Activated CD4-positive, alpha-beta T cell treated with anti-CD3 and anti-CD28 coated beads, Interleukin-2, amount 10 ng/mL, durations not matched to agents 7 days and 5 days (primary cell): Measurements from ENCODE around the gene LTB4R2. TPM values are rescaled to one million over a fixed set of nuclear protein-coding genes. Genes with fewer than 3 reads are reported as not detected.
A peak's percentile ranks its signal among the peaks of the same experiment; 100 is the strongest.
"Not testable (repeated sequence)": the region's sequence is repeated elsewhere in the genome, so short reads cannot be mapped to it uniquely, and the experiment has no call there.

ENCODE experiments used
- CTCF ChIA-PET: fragments of 350-600 bp; sonication (Branson Sonifier 250); formaldehyde crosslinking; loops from one replicate; lab custom pipeline; 2021; ENCODE audit warnings: antibody characterized with exemption; lab: Charles Lee
- POLR2A ChIA-PET: fragments of 350-600 bp; sonication (Branson Sonifier 250); formaldehyde crosslinking; loops from one replicate; lab custom pipeline; 2021; ENCODE audit warnings: antibody characterized with exemption; lab: Charles Lee
- DNase-seq: peaks from one replicate; pipeline ENCODE4 v3.0.0-alpha.2; 2020
- H3K27ac Mint-ChIP-seq: one replicate; pipeline ENCODE4 v1.8.0; 2021; ENCODE audit warnings: mild to moderate bottlenecking, moderate library complexity, mixed read lengths
- H3K27me3 Mint-ChIP-seq: one replicate; pipeline ENCODE4 v1.8.0; 2021; ENCODE audit warnings: mixed read lengths
- H3K36me3 Mint-ChIP-seq: one replicate; pipeline ENCODE4 v1.8.0; 2021; ENCODE audit warnings: low read depth, mixed read lengths
- H3K4me1 Mint-ChIP-seq: one replicate; pipeline ENCODE4 v1.8.0; 2021; ENCODE audit warnings: mixed read lengths
- H3K4me3 Mint-ChIP-seq: one replicate; pipeline ENCODE4 v1.8.0; 2021; ENCODE audit warnings: mild to moderate bottlenecking, moderate library complexity, mixed read lengths
- H3K9me3 Mint-ChIP-seq: one replicate; pipeline ENCODE4 v1.8.0; 2021; ENCODE audit warnings: mixed read lengths
- total RNA-seq, 2 experiments: library from RNA; stranded (reverse); gene quantifications; one replicate each; pipeline ENCODE4 v1.2.3, GENCODE V29; 2021

Gene LTB4R2
- total RNA-seq, 2 experiments from 2014 or later = 18.6 to 21.7 TPM

GRCh38 chr14:24339284-24340151 is 29.6 kb downstream of the LTB4R2 start, which contains the start of gene RIPK3:
RIPK3 (minus strand) TSS chr14:24339991; CDS start chr14:24339826, 165 bp downstream.
- DNase-seq = peak; percentile 85
- CTCF ChIA-PET = interaction anchor here (0.7 to 6.0 kb wide), 14 partner anchors 10 to 97 kb away, joined by 3 to 35 read pairs (median 4); partner anchors contain the start of genes CBLN3, CIDEB, KHNYN and TINF2
- POLR2A ChIA-PET = interaction anchor here (0.8 to 1.2 kb wide), 2 partner anchors 90 to 92 kb away, joined by 3 read pairs; partner anchors contain the start of genes CBLN3 and KHNYN

GRCh38 chr14:24340606-24341005 is 30.7 kb downstream of the LTB4R2 start:
- Mint-ChIP-seq H3K9me3 (no peaks in the 10 kb centered on the region), H3K27ac (no peak overlapping the region), H3K27me3 (peaks cover 29% of the 10 kb centered on the region), H3K36me3 (peaks cover 25% of the 10 kb centered on the region), H3K4me3 (no peak overlapping the region), H3K4me1 (peaks cover 29% of the 10 kb centered on the region)
- CTCF ChIA-PET = interaction anchor here (0.8 to 6.0 kb wide), 9 partner anchors 8 to 95 kb away, joined by 3 to 35 read pairs (median 5); partner anchors contain the start of genes CBLN3 and KHNYN
- no peak for DNase-seq
- POLR2A ChIA-PET = interaction anchor here (0.8 to 1.2 kb wide), 2 partner anchors 89 to 91 kb away, joined by 3 read pairs; partner anchors contain the start of genes CBLN3 and KHNYN

More at GRCh38 chr14:24339284-24340151, 29.6 kb downstream of the LTB4R2 start, which contains the start of gene RIPK3:
- Mint-ChIP-seq H3K4me1 (peaks cover 35% of the 10 kb centered on the region), H3K4me3 (peak within 1 kb of the TSS; percentile 94), H3K27me3 (peaks cover 31% of the 10 kb centered on the region), H3K9me3 (no peaks in the 10 kb centered on the region), H3K27ac (peak within 1 kb of the TSS; percentile 95), H3K36me3 (peaks cover 30% of the 10 kb centered on the region)

GRCh38 chr14:24342889-24343288 is 32.9 kb downstream of the LTB4R2 start:
- Mint-ChIP-seq H3K27ac (no peak overlapping the region), H3K27me3 (peaks cover 33% of the 10 kb centered on the region), H3K36me3 (peaks cover 8% of the 10 kb centered on the region), H3K4me3 (no peak overlapping the region), H3K4me1 (peaks cover 19% of the 10 kb centered on the region), H3K9me3 (no peaks in the 10 kb centered on the region)
- ChIA-PET POLR2A (no interaction called here), CTCF (interaction anchor here (2.2 to 4.7 kb wide), 2 partner anchors 9 to 11 kb away, joined by 5 to 25 read pairs; no protein-coding TSS in a partner anchor)
- DNase-seq = no peak

- no peaks in the 10 kb centered on the region for H3K9me3 Mint-ChIP-seq
Observed at GRCh38 chr14:24343795-24344660, 34.1 kb downstream of the LTB4R2 start.

GRCh38 chr14:24347134-24347533 is 37.2 kb downstream of the LTB4R2 start:
- Mint-ChIP-seq H3K27ac (no peak overlapping the region), H3K4me3 (no peak overlapping the region), H3K27me3 (peaks cover 60% of the 10 kb centered on the region), H3K9me3 (no peaks in the 10 kb centered on the region), H3K4me1 (no peaks in the 10 kb centered on the region), H3K36me3 (no peaks in the 10 kb centered on the region)
- ChIA-PET POLR2A (no interaction called here), CTCF (interaction anchor here (0.9 to 4.7 kb wide), 4 partner anchors 11 to 105 kb away, joined by 3 to 25 read pairs (median 5); partner anchors contain the start of gene TINF2)
- DNase-seq = no peak

More at GRCh38 chr14:24343795-24344660, 34.1 kb downstream of the LTB4R2 start:
- POLR2A ChIA-PET = no interaction called here
- CTCF ChIA-PET = interaction anchor here (1.5 to 4.7 kb wide), 3 partner anchors 10 to 88 kb away, joined by 6 to 25 read pairs (median 8); no protein-coding TSS in a partner anchor
- peaks cover 8% of the 10 kb centered on the region for H3K4me1 Mint-ChIP-seq
- H3K27ac Mint-ChIP-seq = no peak overlapping the region
- peaks cover 36% of the 10 kb centered on the region for H3K27me3 Mint-ChIP-seq
- DNase-seq = no peak
- H3K36me3 Mint-ChIP-seq = no peaks in the 10 kb centered on the region
- H3K4me3 Mint-ChIP-seq = no peak overlapping the region

- POLR2A ChIA-PET = no interaction called here
- peaks cover 62% of the 10 kb centered on the region for H3K27me3 Mint-ChIP-seq
- H3K4me3 Mint-ChIP-seq = no peak overlapping the region
Observed at GRCh38 chr14:24348186-24348585, 38.2 kb downstream of the LTB4R2 start.

GRCh38 chr14:24349742-24350141 is 39.8 kb downstream of the LTB4R2 start:
- Mint-ChIP-seq H3K36me3 (no peaks in the 10 kb centered on the region), H3K4me1 (no peaks in the 10 kb centered on the region), H3K27me3 (peaks cover 61% of the 10 kb centered on the region), H3K9me3 (no peaks in the 10 kb centered on the region), H3K27ac (no peak overlapping the region), H3K4me3 (no peak overlapping the region)
- POLR2A ChIA-PET = no interaction called here
- CTCF ChIA-PET = interaction anchor here (0.6 to 2.0 kb wide), 4 partner anchors 10 to 82 kb away, joined by 3 to 6 read pairs (median 3); partner anchors contain the start of gene RIPK3
- DNase-seq = no peak

More at GRCh38 chr14:24348186-24348585, 38.2 kb downstream of the LTB4R2 start:
- Mint-ChIP-seq H3K36me3 (no peaks in the 10 kb centered on the region), H3K27ac (no peak overlapping the region), H3K9me3 (no peaks in the 10 kb centered on the region), H3K4me1 (no peaks in the 10 kb centered on the region)
- CTCF ChIA-PET = interaction anchor here (0.6 to 2.5 kb wide), 9 partner anchors 10 to 133 kb away, joined by 3 to 7 read pairs (median 4); no protein-coding TSS in a partner anchor
- no peak for DNase-seq

GRCh38 chr14:24351517-24351916 is 41.6 kb downstream of the LTB4R2 start:
- POLR2A ChIA-PET = no interaction called here
- no peaks in the 10 kb centered on the region for H3K36me3 Mint-ChIP-seq
- H3K27ac Mint-ChIP-seq = no peak overlapping the region
- no peak overlapping the region for H3K4me3 Mint-ChIP-seq
- DNase-seq = no peak
- H3K4me1 Mint-ChIP-seq = no peaks in the 10 kb centered on the region
- CTCF ChIA-PET = interaction anchor here (1.0 to 1.9 kb wide), 4 partner anchors 10 to 18 kb away, joined by 3 to 10 read pairs (median 4); no protein-coding TSS in a partner anchor
- no peaks in the 10 kb centered on the region for H3K9me3 Mint-ChIP-seq
- peaks cover 55% of the 10 kb centered on the region for H3K27me3 Mint-ChIP-seq

- H3K4me3 Mint-ChIP-seq = no peak overlapping the region
Observed at GRCh38 chr14:24353559-24354481, 43.9 kb downstream of the LTB4R2 start.

GRCh38 chr14:24354482-24354825 is 44.5 kb downstream of the LTB4R2 start:
- H3K36me3 Mint-ChIP-seq, H3K9me3 Mint-ChIP-seq, H3K4me1 Mint-ChIP-seq, DNase-seq, H3K4me3 Mint-ChIP-seq, POLR2A ChIA-PET, H3K27ac Mint-ChIP-seq: not testable (repeated sequence)
- CTCF ChIA-PET = interaction anchor here (1.4 kb wide), 1 partner anchor 21 kb away, joined by 4 read pairs; no protein-coding TSS in a partner anchor
- H3K27me3 Mint-ChIP-seq = peaks cover 49% of the 10 kb centered on the region

More at GRCh38 chr14:24353559-24354481, 43.9 kb downstream of the LTB4R2 start:
- Mint-ChIP-seq H3K9me3 (no peaks in the 10 kb centered on the region), H3K4me1 (no peaks in the 10 kb centered on the region), H3K36me3 (no peaks in the 10 kb centered on the region), H3K27ac (no peak overlapping the region), H3K27me3 (peaks cover 50% of the 10 kb centered on the region)
- no peak for DNase-seq
- ChIA-PET POLR2A (no interaction called here), CTCF (interaction anchor here (1.4 kb wide), 1 partner anchor 21 kb away, joined by 4 read pairs; no protein-coding TSS in a partner anchor)

- Mint-ChIP-seq H3K4me1 (no peaks in the 10 kb centered on the region), H3K9me3 (no peaks in the 10 kb centered on the region), H3K27ac (no peak overlapping the region), H3K36me3 (no peaks in the 10 kb centered on the region), H3K4me3 (no peak overlapping the region), H3K27me3 (peaks cover 49% of the 10 kb centered on the region)
- DNase-seq = no peak
- ChIA-PET CTCF (interaction anchor here (1.4 kb wide), 1 partner anchor 22 kb away, joined by 4 read pairs; no protein-coding TSS in a partner anchor), POLR2A (no interaction called here)
Observed at GRCh38 chr14:24355009-24355408, 45.1 kb downstream of the LTB4R2 start.
